Fibroblast of lung (primary cell): ENCODE results near the gene CTNNA2.

ENCODE experiments used
- CTCF ChIP-seq, 2 donors: IDR thresholded peaks in 1 of 2; conservative IDR thresholded peaks in 1 of 2; 1 replicate in 1 of 2; 2 replicates in 1 of 2; pipeline ENCODE4 v1.5.1; 2011 to 2012; ENCODE audit warnings: low read length in 2 of 2, control low read depth in 1 of 2, inconsistent platforms in 1 of 2, low read depth in 1 of 2, mild to moderate bottlenecking in 1 of 2
- EZH2 ChIP-seq: IDR thresholded peaks from 2 replicates; pipeline ENCODE4 v1.5.1; 2012; ENCODE audit warnings: low read length, control low read depth, mild to moderate bottlenecking; ENCODE audit errors: missing control alignments

DNA sequence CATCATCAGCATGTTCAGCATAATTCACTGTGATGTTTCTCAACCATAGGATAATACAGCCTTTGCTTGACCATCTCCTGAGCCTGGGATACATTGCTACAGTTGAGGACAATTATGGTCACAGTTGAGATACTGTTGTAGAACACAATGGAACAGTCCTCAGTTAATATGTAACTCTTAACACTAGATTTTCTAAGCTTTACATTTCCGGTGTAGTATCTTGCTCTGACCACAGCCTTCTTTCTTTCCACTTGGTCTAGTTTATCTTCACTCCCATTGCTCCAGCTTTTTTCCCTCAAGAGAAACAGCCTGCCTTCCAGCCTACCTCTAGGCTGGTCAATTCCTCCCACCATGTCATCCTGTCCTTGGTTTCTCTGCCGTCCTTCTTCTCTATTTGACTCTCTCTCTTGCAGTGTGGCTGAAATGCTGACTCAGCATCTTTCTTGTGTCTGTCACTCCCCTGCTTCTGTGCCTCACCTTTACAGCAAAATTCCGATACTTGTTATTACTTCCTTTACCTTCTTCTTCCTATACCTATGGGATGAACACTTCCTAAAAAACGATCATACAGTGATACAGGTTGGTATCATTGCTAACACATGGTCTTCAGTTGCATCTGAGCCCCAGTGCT, 80.5 kb downstream of the CTNNA2 start:
- TF ChIP-seq CTCF (conservative IDR thresholded peaks at IDR 0.05 in 1 of 2, IDR thresholded peaks at IDR 0.05 in 1 of 2; ENCODE audit: low read depth in 1 of 2, low read length in 2 of 2) (no peak), EZH2 (no peak)
